HG03520 (cell line): ENCODE data around the gene VPS54.
A peak's percentile ranks its signal among the peaks of the same experiment; 100 is the strongest.
"Not testable (repeated sequence)": the region's sequence is repeated elsewhere in the genome, so short reads cannot be mapped to it uniquely, and the experiment has no call there.

Source experiments
- ATAC-seq: cut with Tn5 transposase; IDR thresholded peaks from one replicate; pipeline ENCODE4 v1.9.1; 2021; ENCODE audit warnings: mild to moderate bottlenecking, moderate library complexity; ENCODE audit not compliant: unreplicated experiment

Gene VPS54

GRCh38 chr2:63994329-63995070 is 24.7 kb downstream of the VPS54 start:
- not testable (repeated sequence) for ATAC-seq

GRCh38 chr2:63993871-63994270 is 25.4 kb downstream of the VPS54 start:
- no peak for ATAC-seq

- ATAC-seq: not testable (repeated sequence)
Measured at GRCh38 chr2:63993130-63993584, 26.1 kb downstream of the VPS54 start.

GRCh38 chr2:63992061-63992685 is 27.1 kb downstream of the VPS54 start:
- no peak for ATAC-seq

- ATAC-seq: not testable (repeated sequence)
Measured at GRCh38 chr2:63991173-63991999, 27.8 kb downstream of the VPS54 start.

- no peak for ATAC-seq
Measured at GRCh38 chr2:63990072-63990471, 29.2 kb downstream of the VPS54 start.

- not testable (repeated sequence) for ATAC-seq
Measured at GRCh38 chr2:63988842-63989436, 30.3 kb downstream of the VPS54 start.

- no peak for ATAC-seq
Measured at GRCh38 chr2:63984606-63985359, 34.4 kb downstream of the VPS54 start.

GRCh38 chr2:63983986-63984605 is 35.1 kb downstream of the VPS54 start:
- no peak for ATAC-seq

GRCh38 chr2:63982335-63982734 is 36.9 kb downstream of the VPS54 start:
- no peak for ATAC-seq

- no peak for ATAC-seq
Measured at GRCh38 chr2:63981702-63982103, 37.5 kb downstream of the VPS54 start.

GRCh38 chr2:63980794-63981193 is 38.4 kb downstream of the VPS54 start:
- ATAC-seq: no peak

GRCh38 chr2:63977904-63978303 is 41.3 kb downstream of the VPS54 start:
- ATAC-seq: peak; percentile 86

GRCh38 chr2:63976125-63976510 is 43.1 kb downstream of the VPS54 start:
- ATAC-seq: no peak

- no peak for ATAC-seq
Measured at GRCh38 chr2:63975437-63976124, 43.6 kb downstream of the VPS54 start.

- ATAC-seq: not testable (repeated sequence)
Measured at GRCh38 chr2:63975036-63975435, 44.2 kb downstream of the VPS54 start.

- ATAC-seq: no peak
Measured at GRCh38 chr2:63962186-63962585, 57.0 kb downstream of the VPS54 start.

- no peak for ATAC-seq
Measured at GRCh38 chr2:63950414-63950813, 68.8 kb downstream of the VPS54 start.

- no peak for ATAC-seq
Measured at GRCh38 chr2:63942788-63943187, 76.4 kb downstream of the VPS54 start.
